LNCaP clone FGC (cell line): ENCODE results near the gene KRT77.

Experiments
- DNase-seq: peaks from one replicate; pipeline ENCODE4 v3.0.0-alpha.2; 2011; ENCODE audit warnings: low read depth
- H3K4me3 ChIP-seq: 2 replicates; pipeline ENCODE4 v1.5.1; 2011; ENCODE audit warnings: mild to moderate bottlenecking, low read depth, low read length, control low read depth
- TF ChIP-seq, protein P1 (sequence below): IDR thresholded peaks from 2 replicates; pipeline ENCODE4 v1.5.1; 2012; ENCODE audit warnings: mild to moderate bottlenecking; ENCODE audit not compliant: control insufficient read depth, insufficient read depth; ENCODE audit errors: extremely low read depth

Gene KRT77

DNA sequence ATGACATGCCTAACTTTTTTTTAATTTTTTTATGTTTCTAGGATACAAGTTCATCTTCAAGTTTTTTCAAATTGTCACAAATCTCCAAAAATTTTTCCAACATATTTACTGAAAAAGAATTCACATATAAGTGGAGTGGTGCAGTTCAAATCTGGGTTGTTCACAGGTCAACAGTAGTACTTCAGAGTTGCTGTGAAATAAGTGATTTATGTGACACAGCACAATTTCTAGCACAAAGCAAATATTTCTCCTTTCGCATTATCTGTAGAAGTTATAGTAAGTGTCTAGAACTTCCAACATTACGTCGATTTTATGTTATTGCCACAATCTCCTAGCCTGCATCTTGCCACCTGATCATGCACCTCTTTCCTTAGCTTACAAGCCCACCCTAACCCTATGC lies 41.7 kb downstream of the KRT77 start:
- TF ChIP-seq, protein P1, sequence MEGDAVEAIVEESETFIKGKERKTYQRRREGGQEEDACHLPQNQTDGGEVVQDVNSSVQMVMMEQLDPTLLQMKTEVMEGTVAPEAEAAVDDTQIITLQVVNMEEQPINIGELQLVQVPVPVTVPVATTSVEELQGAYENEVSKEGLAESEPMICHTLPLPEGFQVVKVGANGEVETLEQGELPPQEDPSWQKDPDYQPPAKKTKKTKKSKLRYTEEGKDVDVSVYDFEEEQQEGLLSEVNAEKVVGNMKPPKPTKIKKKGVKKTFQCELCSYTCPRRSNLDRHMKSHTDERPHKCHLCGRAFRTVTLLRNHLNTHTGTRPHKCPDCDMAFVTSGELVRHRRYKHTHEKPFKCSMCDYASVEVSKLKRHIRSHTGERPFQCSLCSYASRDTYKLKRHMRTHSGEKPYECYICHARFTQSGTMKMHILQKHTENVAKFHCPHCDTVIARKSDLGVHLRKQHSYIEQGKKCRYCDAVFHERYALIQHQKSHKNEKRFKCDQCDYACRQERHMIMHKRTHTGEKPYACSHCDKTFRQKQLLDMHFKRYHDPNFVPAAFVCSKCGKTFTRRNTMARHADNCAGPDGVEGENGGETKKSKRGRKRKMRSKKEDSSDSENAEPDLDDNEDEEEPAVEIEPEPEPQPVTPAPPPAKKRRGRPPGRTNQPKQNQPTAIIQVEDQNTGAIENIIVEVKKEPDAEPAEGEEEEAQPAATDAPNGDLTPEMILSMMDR: no peak
- no peak for DNase-seq
- H3K4me3 ChIP-seq: no peak overlapping the region

DNA sequence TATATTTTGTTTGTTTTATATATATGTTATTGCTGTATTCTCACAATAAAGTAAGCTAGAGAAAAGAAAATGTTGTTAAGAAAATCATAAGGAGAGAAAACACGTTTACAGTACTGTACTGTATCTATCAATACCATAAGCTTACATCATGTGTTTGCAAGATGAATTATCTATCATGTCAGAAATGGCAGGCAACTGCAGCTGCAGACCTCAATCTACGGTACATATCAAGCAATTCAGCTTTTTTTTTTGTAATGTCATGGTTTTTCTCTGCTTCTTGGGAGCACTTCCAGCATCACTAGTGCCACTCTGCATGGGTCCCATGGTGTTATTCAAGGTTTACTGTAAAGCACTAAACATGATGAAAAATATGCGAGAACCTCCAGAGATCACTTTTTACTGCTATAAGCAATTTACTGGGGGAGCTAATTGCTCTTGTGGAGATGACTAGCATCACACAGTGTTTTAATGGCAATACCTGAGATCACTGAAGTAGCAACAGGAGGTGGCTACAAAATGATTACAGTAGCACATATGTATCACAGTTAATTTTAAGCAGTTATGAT lies 42.3 kb downstream of the KRT77 start:
- TF ChIP-seq, protein P1: no peak
- DNase-seq: no peak
- no peak overlapping the region for H3K4me3 ChIP-seq

DNA sequence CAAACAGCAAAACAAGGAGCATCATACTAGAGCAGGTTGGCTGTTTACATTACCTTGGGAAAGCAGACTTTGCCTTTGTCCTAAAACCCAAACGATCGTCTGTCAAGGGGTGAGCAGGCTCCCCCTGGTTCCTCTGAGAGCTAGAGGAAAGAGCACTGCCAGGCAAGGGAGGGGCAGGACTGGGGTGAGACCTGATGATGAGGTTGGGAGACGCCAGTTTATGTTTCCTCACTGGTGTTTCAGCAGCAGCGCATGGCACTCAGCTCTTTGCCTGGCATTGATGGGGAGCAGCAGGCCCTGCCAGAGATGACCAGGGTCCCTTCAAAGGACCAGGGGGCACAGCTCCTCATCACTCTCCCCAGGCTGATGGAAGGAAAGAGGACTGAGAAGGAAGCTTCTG lies 43.4 kb downstream of the KRT77 start:
- TF ChIP-seq, protein P1: no peak
- DNase-seq: no peak
- no peak overlapping the region for H3K4me3 ChIP-seq

DNA sequence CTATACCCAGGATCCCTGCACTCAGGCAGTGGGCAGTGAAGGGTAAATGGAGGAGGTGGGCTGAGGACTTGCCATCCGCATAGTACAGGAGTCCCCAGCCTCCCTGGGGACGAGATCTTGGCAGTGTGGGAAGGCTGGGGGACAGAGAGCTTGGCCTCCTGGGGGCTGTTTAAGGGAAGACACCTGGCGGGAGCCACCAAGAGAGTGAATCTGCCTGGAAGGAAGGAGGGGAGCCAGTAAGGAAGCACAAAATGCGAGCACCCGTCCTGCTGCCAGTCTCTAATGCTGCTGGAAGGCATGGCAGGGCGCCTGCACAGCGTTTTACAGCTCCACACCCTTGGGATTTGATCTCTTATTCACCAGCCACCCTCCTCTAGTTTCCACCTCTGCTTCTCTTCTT lies 43.9 kb downstream of the KRT77 start:
- TF ChIP-seq, protein P1: no peak
- DNase-seq: no peak

DNA sequence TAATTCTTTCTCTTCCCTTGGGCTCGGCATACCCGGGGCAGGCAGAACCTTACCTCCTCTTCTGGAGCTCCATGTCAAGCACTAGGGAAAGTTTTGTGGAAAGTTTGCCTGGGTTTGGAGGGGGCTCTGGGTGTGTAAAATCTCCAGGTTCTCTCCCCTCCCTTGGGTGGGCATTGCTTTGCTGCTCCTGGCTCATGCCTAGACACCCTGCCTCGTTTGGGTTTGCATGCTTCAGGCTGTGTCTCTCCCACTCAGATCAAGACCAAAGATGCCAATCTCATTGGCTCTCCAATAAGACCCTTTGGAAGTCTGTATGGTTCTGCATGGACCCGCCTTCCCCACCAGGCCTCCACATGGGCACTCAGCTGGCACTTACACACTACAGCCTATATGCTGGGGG lies 45.1 kb downstream of the KRT77 start:
- TF ChIP-seq, protein P1: no peak

More for the DNA sequence above, 43.9 kb downstream of the KRT77 start:
- no peak overlapping the region for H3K4me3 ChIP-seq

DNA sequence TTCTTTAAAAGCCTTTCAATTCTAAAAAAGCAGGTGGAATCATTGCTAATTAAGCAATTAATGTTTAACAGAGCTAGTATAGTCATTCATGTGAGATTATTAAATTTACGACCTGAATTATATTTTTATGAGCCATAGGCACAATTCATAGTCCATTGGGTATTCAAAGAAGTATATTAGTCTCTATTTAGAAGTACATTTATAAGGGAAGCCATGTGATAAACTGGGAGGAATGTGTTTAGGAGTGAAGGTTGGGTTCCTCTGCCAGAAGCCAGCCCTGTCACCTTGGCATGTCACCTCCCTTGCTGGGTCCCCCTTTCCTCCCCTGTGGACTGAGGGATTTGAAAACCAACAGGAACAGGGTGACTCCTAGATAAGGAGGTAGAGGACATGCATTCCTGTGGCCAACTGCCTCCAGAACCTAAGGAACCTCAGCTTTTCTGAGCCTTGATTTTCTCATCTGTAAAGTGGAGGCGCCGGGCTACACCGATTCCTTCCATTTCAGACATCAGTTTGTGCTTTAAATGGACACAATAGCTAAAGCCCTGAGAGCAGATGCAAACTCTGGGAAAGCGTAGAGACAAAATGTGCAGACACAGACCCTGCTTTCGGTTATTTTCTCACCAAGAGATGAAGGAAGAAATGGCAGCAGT lies 45.9 kb downstream of the KRT77 start:
- TF ChIP-seq, protein P1: no peak
- no peak overlapping the region for H3K4me3 ChIP-seq
- DNase-seq: no peak

More for the DNA sequence above, 45.1 kb downstream of the KRT77 start:
- no peak for DNase-seq
- no peak overlapping the region for H3K4me3 ChIP-seq

DNA sequence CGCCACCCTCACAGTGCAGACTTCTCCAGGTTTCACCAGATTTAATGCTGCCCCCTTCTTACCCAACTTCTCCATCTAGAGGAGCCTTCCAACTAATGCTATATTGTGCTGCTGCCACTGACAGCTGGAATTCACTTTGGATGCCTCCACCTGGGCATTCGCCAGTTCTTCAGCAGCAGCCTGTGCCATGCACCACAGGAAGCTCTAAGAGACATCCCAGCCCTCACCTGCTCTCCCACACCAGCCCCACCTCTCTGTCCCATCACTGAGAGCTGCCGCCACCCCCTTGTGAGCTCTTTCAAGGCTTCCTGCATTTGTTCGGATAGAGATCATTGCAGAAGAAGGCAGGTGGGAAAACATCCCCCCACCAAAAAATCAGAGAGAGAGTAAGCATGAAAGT lies 46.7 kb downstream of the KRT77 start:
- DNase-seq: no peak
- TF ChIP-seq, protein P1: no peak
- no peak overlapping the region for H3K4me3 ChIP-seq
